Esophagus squamous epithelium (tissue), 5 donors: ENCODE measurements around the gene PEX1. TPM values are rescaled to one million over a fixed set of nuclear protein-coding genes. Genes with fewer than 3 reads are reported as not detected.

Experiments
- DNase-seq: peaks from one replicate; lab custom pipeline; 2025; lab: John Stamatoyannopoulos, UW
- H3K27ac ChIP-seq, 4 donors: fragments of 200-600 bp; sonication (generic); one replicate each; pipeline ENCODE4 v1.5.1; 2016 to 2019; ENCODE audit warnings: mild to moderate bottlenecking in 1 of 4
- H3K27me3 ChIP-seq, 4 donors: fragments of 200-600 bp; sonication (generic); 1 replicate in 3 of 4; 2 replicates in 1 of 4; pipeline versions ENCODE4 v1.5.1 to v1.6.0; 2017 to 2021; ENCODE audit warnings: antibody characterized with exemption in 1 of 4
- H3K36me3 ChIP-seq, 3 donors: fragments of 200-600 bp; sonication (generic); one replicate each; pipeline ENCODE4 v1.5.1; 2016 to 2019
- H3K4me1 ChIP-seq, 3 donors: fragments of 200-600 bp; sonication (generic); one replicate each; pipeline ENCODE4 v1.5.1; 2017 to 2019
- H3K4me3 ChIP-seq, 4 donors: fragments of 200-600 bp; sonication (generic); 1 replicate in 3 of 4; 2 replicates in 1 of 4; pipeline ENCODE4 v1.5.1; 2016 to 2019; ENCODE audit warnings: mild to moderate bottlenecking in 2 of 4, moderate library complexity in 1 of 4
- H3K9me3 ChIP-seq, 3 donors: fragments of 200-600 bp; sonication (generic); one replicate each; pipeline ENCODE4 v1.5.1; 2016 to 2019
- POLR2A ChIP-seq, 4 donors: fragments of 450-650 bp; IDR thresholded peaks; one replicate each; pipeline ENCODE4 v1.6.1; 2017; ENCODE audit warnings: antibody characterized with exemption in 4 of 4, mild to moderate bottlenecking in 4 of 4, moderate library complexity in 3 of 4
- WGBS, 2 donors: methylation state at CpG; one replicate each; pipeline ENCODE4 v1.1.5; 2018; 5-methylcytosine and 5-hydroxymethylcytosine counted together
- intact Hi-C: fragments of 100-400 bp; cut with DNase I; formaldehyde crosslinking; loops from one replicate; pipeline ENCODE4 v1.15.0; 2022
- total RNA-seq, 4 donors: library from RNA; depleted of rRNA; stranded (reverse); fragments of >200 nt; gene quantifications; one replicate each; pipeline ENCODE4 v1.1.0, GENCODE V29; 2016
- TF ChIP-seq, protein P1 (sequence below), 6 experiments: fragments of 450-650 bp in 4 of 6; fragments of 200-600 bp in 2 of 6; sonication (generic) in 2 of 6; IDR thresholded peaks; one replicate each; pipeline ENCODE4 v1.5.1; 2016 to 2019; ENCODE audit warnings: antibody characterized with exemption in 6 of 6, mild to moderate bottlenecking in 4 of 6, moderate library complexity in 4 of 6
- donor health status: DM: yes; HTN: yes; CAD: no.

The PEX1 gene
- total RNA-seq, 4 donors from 2014 or later: 9.3 to 25.0 (median 13.2) TPM

DNA sequence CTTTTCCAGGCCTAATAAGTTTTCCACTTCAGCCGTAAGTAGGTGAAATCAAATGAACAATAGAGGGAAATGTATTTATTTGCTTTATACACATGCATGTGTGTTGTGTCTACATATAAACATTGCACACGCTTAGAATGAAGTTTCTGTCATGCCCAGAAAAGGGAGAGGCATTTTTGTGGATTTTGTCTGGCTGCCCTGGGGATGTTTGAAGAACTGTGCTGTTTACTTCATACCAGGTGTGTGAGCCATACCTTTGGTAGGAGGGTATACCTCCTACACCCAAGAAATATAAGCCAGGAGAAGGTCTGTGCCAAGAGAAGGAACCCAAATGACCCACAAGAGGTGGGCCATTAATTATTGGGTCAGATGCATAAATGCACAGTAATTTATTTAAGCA is 68.2 kb downstream of the PEX1 start:
- Histone ChIP-seq H3K4me1 (peaks cover 0 to 33% (median 8%) of the 10 kb centered on the region in 3 donors), H3K4me3 (no peak overlapping the region), H3K36me3 (peaks cover 5 to 42% (median 20%) of the 10 kb centered on the region in 3 donors), H3K9me3 (no peaks in the 10 kb centered on the region), H3K27me3 (no peaks in the 10 kb centered on the region), H3K27ac (no peak overlapping the region)
- intact Hi-C loops: no loop called here
- 45 to 52% methylated on average over 2 of the region's 2 CpGs for WGBS, 2 donors
- TF ChIP-seq POLR2A (IDR thresholded peaks at IDR 0.05): no peak
- TF ChIP-seq, protein P1, sequence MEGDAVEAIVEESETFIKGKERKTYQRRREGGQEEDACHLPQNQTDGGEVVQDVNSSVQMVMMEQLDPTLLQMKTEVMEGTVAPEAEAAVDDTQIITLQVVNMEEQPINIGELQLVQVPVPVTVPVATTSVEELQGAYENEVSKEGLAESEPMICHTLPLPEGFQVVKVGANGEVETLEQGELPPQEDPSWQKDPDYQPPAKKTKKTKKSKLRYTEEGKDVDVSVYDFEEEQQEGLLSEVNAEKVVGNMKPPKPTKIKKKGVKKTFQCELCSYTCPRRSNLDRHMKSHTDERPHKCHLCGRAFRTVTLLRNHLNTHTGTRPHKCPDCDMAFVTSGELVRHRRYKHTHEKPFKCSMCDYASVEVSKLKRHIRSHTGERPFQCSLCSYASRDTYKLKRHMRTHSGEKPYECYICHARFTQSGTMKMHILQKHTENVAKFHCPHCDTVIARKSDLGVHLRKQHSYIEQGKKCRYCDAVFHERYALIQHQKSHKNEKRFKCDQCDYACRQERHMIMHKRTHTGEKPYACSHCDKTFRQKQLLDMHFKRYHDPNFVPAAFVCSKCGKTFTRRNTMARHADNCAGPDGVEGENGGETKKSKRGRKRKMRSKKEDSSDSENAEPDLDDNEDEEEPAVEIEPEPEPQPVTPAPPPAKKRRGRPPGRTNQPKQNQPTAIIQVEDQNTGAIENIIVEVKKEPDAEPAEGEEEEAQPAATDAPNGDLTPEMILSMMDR (IDR thresholded peaks at IDR 0.05): no peak
- no peak for DNase-seq

DNA sequence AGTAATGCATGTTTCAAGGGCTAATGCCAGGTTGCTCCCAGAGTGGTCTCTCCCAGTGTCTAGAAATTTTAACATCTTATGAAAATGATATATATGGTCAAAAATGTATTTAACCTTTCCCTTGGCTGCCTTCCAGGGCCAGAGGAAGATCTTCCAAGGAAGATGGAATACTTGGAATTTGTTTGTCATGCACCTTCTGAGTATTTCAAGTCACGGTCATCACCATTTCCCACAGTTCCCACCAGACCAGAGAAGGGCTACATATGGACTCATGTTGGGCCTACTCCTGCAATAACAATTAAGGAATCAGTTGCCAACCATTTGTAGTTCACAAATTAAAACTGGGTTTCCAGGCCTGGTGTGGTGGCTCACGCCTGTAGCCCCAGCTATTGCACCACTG is 72.1 kb downstream of the PEX1 start:
- DNase-seq: no peak
- Histone ChIP-seq H3K36me3 (peaks cover 5 to 75% (median 24%) of the 10 kb centered on the region in 3 donors), H3K4me3 (no peak overlapping the region), H3K27ac (no peak overlapping the region), H3K9me3 (no peaks in the 10 kb centered on the region), H3K4me1 (peaks cover 0 to 9% (median 0%) of the 10 kb centered on the region in 3 donors), H3K27me3 (no peaks in the 10 kb centered on the region)
- TF ChIP-seq POLR2A (IDR thresholded peaks at IDR 0.05): no peak
- TF ChIP-seq, protein P1 (IDR thresholded peaks at IDR 0.05): no peak
- intact Hi-C loops: no loop called here
- WGBS, 2 donors: 85 to 100% methylated on average over 2 of the region's 2 CpGs

DNA sequence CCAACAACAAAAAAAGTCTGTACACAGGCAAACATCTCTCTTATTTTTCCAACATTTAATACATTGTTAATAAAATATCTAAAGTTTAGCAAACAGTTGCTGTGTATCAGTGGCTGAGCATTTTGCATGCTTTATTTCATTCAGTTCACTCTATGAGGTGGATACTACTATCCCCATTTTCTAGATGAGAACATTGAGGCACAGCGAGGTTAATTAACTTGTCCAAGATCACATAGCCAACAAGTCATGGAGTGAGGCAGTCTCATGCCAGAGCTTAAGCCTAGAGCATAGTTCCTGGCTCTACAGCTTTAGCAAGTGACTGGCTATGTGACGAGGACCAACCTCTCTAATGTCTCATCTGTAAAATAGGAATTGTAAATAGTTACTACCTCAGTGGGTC is 76.7 kb downstream of the PEX1 start:
- intact Hi-C loops: no loop called here
- Histone ChIP-seq H3K27me3 (no peaks in the 10 kb centered on the region), H3K4me1 (peaks cover 0 to 26% (median 0%) of the 10 kb centered on the region in 3 donors), H3K9me3 (no peaks in the 10 kb centered on the region), H3K36me3 (peaks cover 5 to 68% (median 18%) of the 10 kb centered on the region in 3 donors), H3K4me3 (no peak overlapping the region), H3K27ac (no peak overlapping the region)
- TF ChIP-seq, protein P1 (IDR thresholded peaks at IDR 0.05): no peak
- TF ChIP-seq POLR2A (IDR thresholded peaks at IDR 0.05): no peak
- no peak for DNase-seq
- 90 to 91% methylated on average over 2 of the region's 2 CpGs for WGBS, 2 donors

- 0 to 1% methylated on average over 11 of the region's 11 CpGs for WGBS, 2 donors
- intact Hi-C loops: no loop called here
- no peaks in the 10 kb centered on the region for H3K27me3 ChIP-seq
- H3K4me3 ChIP-seq: peak overlapping the region; percentile 81 to 98 (median 94)
- no peak for DNase-seq
- peaks cover 0 to 34% (median 0%) of the 10 kb centered on the region in 3 donors for H3K36me3 ChIP-seq
- H3K4me1 ChIP-seq: peaks cover 0 to 27% (median 0%) of the 10 kb centered on the region in 3 donors
- TF ChIP-seq, protein P1 (IDR thresholded peaks at IDR 0.05): peak in 5 of 6 experiments; percentile 5 to 45 (median 20)
- no peak for TF ChIP-seq POLR2A (IDR thresholded peaks at IDR 0.05)
- no peaks in the 10 kb centered on the region for H3K9me3 ChIP-seq
- peak overlapping the region; percentile 95 to 97 (median 96) for H3K27ac ChIP-seq
Measured at GRCh38 chr7:92448205-92448747, 80.0 kb downstream of the PEX1 start.

- 0 to 1% methylated on average over 3 to 12 of the region's 87 CpGs for WGBS, 2 donors
- H3K27me3 ChIP-seq: no peaks in the 10 kb centered on the region
- peak; percentile 29 for DNase-seq
- no peaks in the 10 kb centered on the region for H3K9me3 ChIP-seq
- H3K27ac ChIP-seq: peak within 1 kb of the TSS; percentile 95 to 97 (median 96)
- TF ChIP-seq, protein P1 (IDR thresholded peaks at IDR 0.05): peak; percentile 82 to 97 (median 94)
- TF ChIP-seq POLR2A (IDR thresholded peaks at IDR 0.05): peak in 2 of 4 donors; percentile 59 to 65
- peak within 1 kb of the TSS; percentile 81 to 98 (median 94) for H3K4me3 ChIP-seq
- peaks cover 0 to 27% (median 0%) of the 10 kb centered on the region in 3 donors for H3K36me3 ChIP-seq
- intact Hi-C loops: no loop called here
- H3K4me1 ChIP-seq: peaks cover 0 to 27% (median 0%) of the 10 kb centered on the region in 3 donors
Measured at GRCh38 chr7:92447345-92448204, 80.7 kb downstream of the PEX1 start, which contains the start of gene GATAD1. TSS of gene GATAD1 (plus strand) at chr7:92447482. CDS start at chr7:92447730, 248 bp downstream.
